GM10248 (cell line): Measurements from ENCODE around the gene CDC25B.
"Not testable (repeated sequence)": the region's sequence is repeated elsewhere in the genome, so short reads cannot be mapped to it uniquely, and the experiment has no call there.

Experiments
- CTCF ChIA-PET: fragments of 300-600 bp; sonication (Branson Sonifier 250); formaldehyde crosslinking; extraction: SDS; loops from one replicate; lab custom pipeline; 2021; ENCODE audit warnings: antibody characterized with exemption; lab: Yijun Ruan, JAX
- POLR2A ChIA-PET: fragments of 350-650 bp; sonication (Branson Sonifier 250); formaldehyde crosslinking; extraction: SDS; loops from one replicate; lab custom pipeline; 2020; ENCODE audit warnings: antibody characterized with exemption; lab: Yijun Ruan, JAX
- DNase-seq: peaks from one replicate; pipeline ENCODE4 v3.0.0; 2012; ENCODE audit errors: extremely low spot score
- CTCF ChIP-seq: IDR thresholded peaks from 2 replicates; pipeline ENCODE4 v1.5.1; 2012; ENCODE audit warnings: mild to moderate bottlenecking, low read depth; ENCODE audit errors: extremely low read depth, missing control alignments, control extremely low read depth

CDC25B gene

GRCh38 chr20:3820901-3821727 is 25.0 kb downstream of the CDC25B start:
- no peak for DNase-seq
- TF ChIP-seq CTCF = no peak
- POLR2A ChIA-PET = interaction anchor here (0.7 to 1.0 kb wide), 3 partner anchors 24 to 1169 kb away, joined by 3 to 5 read pairs (median 3); partner anchors contain the start of gene NOP56
- CTCF ChIA-PET = interaction anchor here (0.7 to 7.1 kb wide), 26 partner anchors 9 to 264 kb away, joined by 3 to 63 read pairs (median 4); partner anchors contain the start of genes CDC25B and CENPB

- ChIA-PET POLR2A (interaction anchor here (0.7 kb wide), 1 partner anchor 24 kb away, joined by 3 read pairs; no protein-coding TSS in a partner anchor), CTCF (interaction anchor here (0.9 to 7.1 kb wide), 4 partner anchors 11 to 249 kb away, joined by 3 to 63 read pairs (median 12); partner anchors contain the start of gene CENPB)
- TF ChIP-seq CTCF = no peak
- no peak for DNase-seq
Measured at GRCh38 chr20:3821996-3822395, 25.9 kb downstream of the CDC25B start.

GRCh38 chr20:3823881-3824280 is 27.8 kb downstream of the CDC25B start:
- no peak for TF ChIP-seq CTCF
- DNase-seq = no peak
- ChIA-PET POLR2A (no interaction called here), CTCF (interaction anchor here (0.7 kb wide), 1 partner anchor 11 kb away, joined by 3 read pairs; no protein-coding TSS in a partner anchor)

GRCh38 chr20:3825526-3825925 is 29.4 kb downstream of the CDC25B start:
- ChIA-PET POLR2A (no interaction called here), CTCF (interaction anchor here (1.1 to 1.7 kb wide), 5 partner anchors 9 to 30 kb away, joined by 3 to 5 read pairs (median 3); no protein-coding TSS in a partner anchor)
- TF ChIP-seq CTCF = no peak
- no peak for DNase-seq

- DNase-seq = no peak
- CTCF ChIA-PET = interaction anchor here (1.2 to 2.1 kb wide), 4 partner anchors 8 to 29 kb away, joined by 3 to 7 read pairs (median 6); no protein-coding TSS in a partner anchor
- TF ChIP-seq CTCF = no peak
- POLR2A ChIA-PET = no interaction called here
Measured at GRCh38 chr20:3826420-3826819, 30.3 kb downstream of the CDC25B start.

- ChIA-PET CTCF (no interaction called here), POLR2A (no interaction called here)
- no peak for DNase-seq
- TF ChIP-seq CTCF = no peak
Measured at GRCh38 chr20:3828798-3829197, 32.7 kb downstream of the CDC25B start.

- DNase-seq, POLR2A ChIA-PET: not testable (repeated sequence)
- CTCF ChIA-PET = interaction anchor here (1.0 to 1.6 kb wide), 2 partner anchors 9 to 10 kb away, joined by 4 to 5 read pairs; partner anchors contain the start of gene AP5S1
Measured at GRCh38 chr20:3829891-3830290, 33.8 kb downstream of the CDC25B start.
